HTR-8/SVneo (cell line): Measurements from ENCODE around the gene MERTK.

Experiments used
- DNase-seq: peaks from one replicate; pipeline ENCODE4 v3.0.0; 2011; ENCODE audit warnings: low spot score, mixed read lengths; ENCODE audit not compliant: insufficient read length
- FAIRE-seq: peaks from 2 replicates; lab custom pipeline; 2011; peaks lifted over from hg19 to GRCh38; lab: Jason Lieb, UNC

The MERTK gene

DNA sequence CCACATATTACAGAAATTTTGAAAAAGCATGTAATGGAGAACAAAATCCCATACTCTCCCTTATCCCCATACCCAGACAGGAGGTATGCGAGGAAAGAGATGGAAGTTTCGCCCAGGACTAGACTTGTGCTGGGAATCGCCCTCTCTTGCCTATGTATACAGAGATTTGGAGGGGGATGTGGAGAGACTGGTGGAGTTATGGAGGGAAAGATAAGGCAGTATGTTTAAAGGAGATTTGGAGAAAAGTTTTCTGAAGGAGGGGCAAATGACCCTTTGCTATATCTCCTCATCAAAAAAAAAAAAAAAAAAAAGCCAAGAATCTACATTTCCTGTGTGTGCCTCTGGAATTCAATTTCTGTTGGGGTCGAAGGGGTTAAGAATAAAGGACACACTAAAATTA, 75.3 kb downstream of the MERTK start:
- FAIRE-seq = no peak
- DNase-seq = no peak

- peak; percentile 63 for DNase-seq
- peak; percentile 93 for FAIRE-seq
Observed at GRCh38 chr2:111975053-111975552, 76.7 kb downstream of the MERTK start.

- DNase-seq = no peak
Observed at GRCh38 chr2:111975819-111976218, 77.4 kb downstream of the MERTK start.

DNA sequence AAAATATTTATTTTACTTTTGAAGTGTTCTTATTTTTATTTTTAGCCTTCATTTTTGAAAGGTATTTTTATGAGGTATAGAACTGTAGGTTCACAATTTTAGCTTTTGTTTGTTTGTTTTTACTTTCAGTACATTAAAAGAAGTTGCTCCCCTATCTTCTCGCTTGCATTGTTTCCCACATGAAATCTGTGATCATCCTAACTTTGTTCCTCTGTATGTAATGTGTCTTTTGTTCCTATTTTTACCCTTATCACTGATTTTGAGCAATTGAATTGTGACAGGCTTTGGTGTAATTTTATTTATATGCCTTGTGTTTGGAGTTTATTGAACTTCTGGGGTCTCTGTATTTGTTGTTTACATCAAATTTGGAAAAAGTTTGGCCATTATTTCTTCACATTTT, 78.8 kb downstream of the MERTK start:
- DNase-seq (no peak), FAIRE-seq (no peak)

More at GRCh38 chr2:111975819-111976218, 77.4 kb downstream of the MERTK start:
- no peak for FAIRE-seq

DNA sequence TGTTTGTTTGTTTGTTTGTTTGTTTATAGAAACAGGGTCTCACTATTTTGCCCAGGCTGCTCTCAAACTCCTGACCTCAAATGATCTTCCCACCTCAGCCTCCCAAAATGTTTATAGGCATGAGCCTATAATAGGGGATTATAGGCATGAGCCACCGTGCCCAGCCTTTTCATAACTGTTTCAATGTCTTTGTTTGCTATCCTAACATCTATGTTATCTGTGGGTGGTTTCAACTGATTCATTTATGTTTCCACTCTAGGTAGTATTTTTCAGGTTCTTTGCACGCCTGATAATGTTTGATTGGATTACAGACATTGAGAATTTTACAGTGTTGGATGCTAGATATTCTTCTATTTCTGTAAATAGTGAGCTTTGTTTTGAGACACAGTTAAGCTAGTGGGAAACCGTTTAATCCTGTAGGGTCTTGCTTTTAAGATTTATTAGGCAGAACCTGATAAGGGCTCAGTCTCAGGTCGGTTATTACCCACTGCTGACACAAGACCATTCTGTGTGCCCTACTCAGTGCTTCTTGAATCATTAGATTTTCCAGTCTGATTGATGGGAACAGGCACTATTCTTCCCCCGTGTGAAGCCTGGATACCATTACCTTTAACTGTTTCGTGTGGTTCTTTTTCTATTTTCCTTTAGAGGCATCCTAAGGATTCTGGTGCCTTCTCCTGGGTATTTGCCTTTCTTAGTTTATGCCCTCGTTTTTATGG, 80.2 kb downstream of the MERTK start:
- no peak for FAIRE-seq
- DNase-seq = no peak

DNA sequence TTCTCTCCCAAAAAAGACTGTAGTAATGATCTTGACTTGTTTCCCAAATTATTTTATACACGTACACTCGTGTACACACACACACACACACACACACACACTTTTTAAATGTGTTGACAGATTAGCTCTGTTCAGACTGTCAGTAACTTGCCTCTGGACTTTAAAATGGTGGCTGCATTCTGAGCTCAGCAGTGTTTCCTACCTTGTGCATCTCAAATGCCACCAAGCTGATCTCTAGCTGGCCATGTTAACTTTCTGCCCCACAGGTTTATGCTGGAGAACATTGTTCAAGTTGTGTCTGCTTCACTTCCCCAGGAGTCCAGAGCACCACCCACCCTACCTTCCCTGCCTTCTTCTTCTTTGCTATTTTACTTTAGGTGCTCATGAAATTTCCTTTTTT, 83.3 kb downstream of the MERTK start:
- DNase-seq (no peak), FAIRE-seq (no peak)

- FAIRE-seq = no peak
Observed at GRCh38 chr2:111982822-111983221, 84.4 kb downstream of the MERTK start.

GRCh38 chr2:111983478-111984212, 85.2 kb downstream of the MERTK start:
- DNase-seq (no peak), FAIRE-seq (peak; percentile 33)

More at GRCh38 chr2:111982822-111983221, 84.4 kb downstream of the MERTK start:
- no peak for DNase-seq

GRCh38 chr2:111984213-111984604, 85.8 kb downstream of the MERTK start:
- FAIRE-seq (no peak), DNase-seq (no peak)

GRCh38 chr2:111985514-111985913, 87.1 kb downstream of the MERTK start:
- DNase-seq (no peak), FAIRE-seq (no peak)

DNA sequence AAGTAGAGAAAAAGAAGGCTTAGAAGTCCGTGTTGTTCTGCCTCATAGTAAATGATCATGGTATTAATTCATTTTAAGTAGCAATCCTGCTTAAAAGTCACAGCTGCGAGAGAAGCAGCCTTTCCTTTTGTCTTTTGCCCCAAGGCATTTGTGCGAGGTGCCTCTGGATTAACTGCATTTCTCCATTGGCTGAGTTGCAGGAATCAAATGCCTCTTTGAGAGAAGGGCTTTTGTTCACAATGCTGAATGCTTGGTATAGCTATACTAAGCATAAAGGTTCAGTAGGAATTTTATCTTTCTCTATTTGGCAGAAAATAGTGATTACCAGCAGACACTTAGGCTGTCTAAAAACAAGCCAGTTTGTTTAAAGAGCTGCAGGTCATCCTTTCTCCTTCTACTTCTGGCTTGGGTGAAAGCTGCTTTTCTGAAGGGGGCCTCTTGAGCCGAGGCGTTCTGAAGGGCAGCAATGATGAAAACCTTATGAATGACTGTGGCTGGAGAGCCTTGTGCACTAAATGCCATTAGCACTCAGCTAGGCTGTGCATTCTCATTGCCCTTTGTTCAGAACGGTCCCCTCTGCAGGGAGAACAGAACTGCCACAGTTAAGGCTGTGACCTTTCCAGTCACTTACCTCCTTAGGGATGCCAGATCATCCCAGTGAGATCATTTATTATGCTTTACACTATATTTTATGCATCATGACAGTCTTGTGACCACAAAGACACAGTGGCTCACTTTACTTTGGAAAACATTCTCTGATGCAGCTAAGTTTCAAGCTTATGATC, 87.9 kb downstream of the MERTK start:
- no peak for FAIRE-seq
- no peak for DNase-seq

DNA sequence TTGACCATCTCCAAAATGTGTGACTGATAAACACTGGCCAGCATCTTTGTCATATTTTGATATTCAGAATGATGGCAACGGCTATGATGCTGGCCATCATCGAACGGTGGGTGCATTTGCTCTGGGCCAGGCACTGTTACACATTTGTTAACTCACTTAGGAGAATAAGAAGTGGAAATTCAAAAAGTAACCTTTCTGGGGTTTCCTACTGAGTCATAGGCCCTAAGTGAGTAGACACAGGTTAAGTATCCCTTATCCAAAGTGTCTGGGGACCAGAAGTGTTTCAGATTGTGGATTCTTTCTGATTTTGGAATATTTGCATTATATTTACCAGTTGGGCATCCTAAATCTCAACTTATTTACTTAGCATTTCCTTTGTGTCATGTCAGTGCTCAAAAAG, 92.0 kb downstream of the MERTK start:
- FAIRE-seq (no peak), DNase-seq (no peak)

DNA sequence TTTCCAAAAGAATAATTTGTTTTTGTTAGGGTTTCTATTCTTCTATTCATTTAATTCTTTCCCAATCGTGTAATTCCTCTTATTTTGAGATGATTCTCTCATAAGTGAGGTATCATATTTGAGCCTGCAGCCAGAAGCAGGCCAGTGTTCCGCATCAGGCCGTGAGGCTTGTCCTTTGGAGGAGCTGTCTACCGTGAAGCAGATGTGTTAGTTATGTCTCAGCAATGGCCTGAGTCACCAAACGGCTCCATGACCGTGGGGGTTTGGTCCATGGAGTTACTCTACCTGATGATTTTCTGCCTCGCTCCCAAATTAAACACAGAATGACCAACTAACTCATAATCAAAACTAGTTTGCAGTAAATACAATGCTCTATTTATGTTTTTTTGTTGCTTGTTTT, 92.4 kb downstream of the MERTK start:
- no peak for FAIRE-seq

GRCh38 chr2:111994042-111994441, 95.6 kb downstream of the MERTK start:
- FAIRE-seq (no peak), DNase-seq (no peak)

More for the DNA sequence above, 92.4 kb downstream of the MERTK start:
- DNase-seq = no peak

DNA sequence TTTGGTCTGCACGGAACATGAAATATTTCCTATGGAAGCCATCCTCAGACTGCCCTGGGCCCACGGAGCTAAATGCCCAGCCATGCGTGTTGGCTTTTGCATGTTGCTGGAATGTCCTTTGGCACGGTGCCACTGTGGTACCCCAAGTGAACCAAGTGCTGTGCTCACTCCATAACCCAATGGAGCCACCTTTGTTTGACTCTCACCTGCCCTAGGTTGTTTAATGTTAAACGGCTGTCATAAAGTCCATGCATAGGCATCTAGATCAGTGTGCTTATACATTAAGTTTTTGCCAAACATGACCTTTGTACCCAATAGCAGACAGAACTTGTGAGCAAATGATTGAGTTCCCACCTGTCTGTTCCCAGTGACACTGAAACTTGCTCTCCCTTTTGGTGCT, 96.7 kb downstream of the MERTK start:
- DNase-seq (no peak), FAIRE-seq (no peak)

DNA sequence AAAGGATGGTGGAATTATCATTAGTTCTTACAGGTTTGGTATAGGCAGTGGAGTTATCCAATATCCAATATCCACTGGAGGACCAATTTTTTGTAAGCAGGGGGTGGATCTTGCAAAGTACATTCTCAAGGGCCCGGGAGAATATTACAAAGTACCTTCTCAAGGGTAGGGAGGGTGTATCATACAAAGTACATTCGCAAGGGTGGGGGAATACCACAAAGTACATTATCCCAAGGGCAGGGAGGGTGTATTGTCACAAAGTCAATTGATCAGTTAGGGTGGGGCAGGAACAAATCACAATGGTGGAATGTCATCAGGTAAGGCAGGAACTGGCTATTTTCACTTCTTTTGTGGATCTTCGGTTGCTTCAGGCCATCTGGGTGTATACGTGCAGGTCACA, 101.4 kb downstream of the MERTK start:
- DNase-seq (no peak), FAIRE-seq (no peak)

- DNase-seq = no peak
- FAIRE-seq = no peak
Observed at GRCh38 chr2:112000399-112001135, 102.2 kb downstream of the MERTK start.

DNA sequence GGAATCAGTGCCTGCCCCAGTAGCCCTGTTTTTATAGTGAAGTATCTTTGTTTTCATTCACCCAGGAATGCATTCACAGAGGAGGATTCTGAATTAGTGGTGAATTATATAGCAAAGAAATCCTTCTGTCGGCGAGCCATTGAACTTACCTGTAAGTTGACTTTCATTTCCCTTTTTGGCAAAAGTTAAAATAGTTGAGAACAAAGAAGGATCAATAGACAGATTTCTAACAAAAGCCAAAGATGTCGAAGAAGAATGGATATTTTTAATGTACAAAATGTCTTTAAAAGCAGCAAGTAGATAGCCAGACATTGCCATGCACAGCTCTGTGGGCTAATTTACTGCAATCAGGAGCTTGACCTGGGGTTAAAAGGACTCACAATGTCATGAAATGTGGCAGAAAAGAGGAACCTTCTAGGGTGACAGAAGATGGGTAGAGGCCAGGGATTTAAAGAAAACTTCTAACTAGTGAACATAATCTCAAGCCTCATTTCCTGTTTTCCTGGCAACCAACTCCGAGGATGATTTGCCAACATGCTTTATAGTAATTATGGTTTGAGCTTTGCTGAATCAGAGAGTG, 102.8 kb downstream of the MERTK start:
- no peak for DNase-seq
- FAIRE-seq = no peak

DNA sequence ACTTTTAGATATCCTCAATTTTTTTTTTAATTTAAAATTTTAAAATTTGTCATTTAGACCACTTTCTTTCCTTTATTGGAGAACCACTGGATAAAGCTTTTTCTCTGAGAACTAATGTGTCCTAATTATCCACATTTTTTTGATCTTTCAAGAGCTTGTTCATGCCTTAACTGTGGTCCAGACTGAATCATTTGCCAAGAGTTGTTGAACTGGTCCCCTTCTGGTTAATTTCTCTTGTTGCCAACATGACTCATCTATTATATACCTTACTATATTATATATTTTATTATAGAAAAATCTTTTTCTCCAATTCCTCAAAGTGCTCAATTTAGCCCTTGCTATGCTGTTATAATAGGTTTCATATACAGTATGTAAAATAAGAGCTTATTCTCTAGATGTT, 103.5 kb downstream of the MERTK start:
- FAIRE-seq = no peak
- DNase-seq = no peak
